GM08714 (cell line): ENCODE results near the gene ZNF277.
A peak's percentile ranks its signal among the peaks of the same experiment; 100 is the strongest.

Experiments
- H3K4me3 ChIP-seq: fragments of 200-500 bp; sonication (Bioruptor generic); 2 replicates; pipeline ENCODE4 v1.5.1; 2014; ENCODE audit warnings: mild to moderate bottlenecking, low read length, inconsistent platforms
- ZNF274 ChIP-seq: IDR thresholded peaks from 2 replicates; pipeline ENCODE4 v1.6.1; 2012; ENCODE audit warnings: mild to moderate bottlenecking, low read depth, low read length

The ZNF277 gene

DNA sequence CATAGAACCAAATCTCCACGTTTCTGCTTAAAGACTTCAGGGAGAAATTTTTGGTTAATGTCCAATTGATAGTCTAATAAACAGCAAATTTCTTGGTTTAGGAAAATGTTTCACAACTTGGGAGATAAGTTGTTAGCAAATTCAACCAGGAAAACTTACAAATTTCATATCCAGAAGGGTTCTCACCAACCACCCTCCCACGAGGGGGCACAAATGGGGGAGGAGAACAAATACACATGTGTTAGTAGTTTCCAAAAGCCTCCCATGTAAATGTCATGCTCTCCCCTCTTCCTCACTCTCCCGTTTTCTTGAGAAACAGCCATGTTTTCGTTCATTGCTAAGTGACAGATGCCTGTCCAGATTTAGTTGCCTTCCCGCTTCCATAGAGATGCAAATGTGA lies 10.8 kb upstream of the ZNF277 start:
- no peak overlapping the region for H3K4me3 ChIP-seq
- no peak for TF ChIP-seq ZNF274

DNA sequence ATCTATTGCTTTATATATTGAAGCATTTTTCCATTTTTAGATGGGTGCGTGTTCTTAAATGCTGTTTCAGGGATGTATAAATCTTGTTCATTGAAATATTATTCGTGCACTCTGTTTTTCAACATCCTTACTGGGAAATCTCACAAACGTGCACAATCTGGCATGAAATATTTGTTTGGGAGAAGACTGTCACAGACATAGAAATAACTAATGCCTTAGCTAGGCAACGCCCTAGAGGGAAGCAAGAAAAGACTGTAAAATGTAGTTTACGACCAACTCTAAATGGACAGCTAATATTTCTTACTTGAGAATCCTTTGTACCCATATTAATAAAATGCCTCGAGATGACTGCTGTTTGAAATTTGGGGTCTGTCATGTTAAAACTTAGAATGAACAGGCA lies 9.2 kb upstream of the ZNF277 start:
- H3K4me3 ChIP-seq, result no peak overlapping the region
- TF ChIP-seq ZNF274, result no peak

DNA sequence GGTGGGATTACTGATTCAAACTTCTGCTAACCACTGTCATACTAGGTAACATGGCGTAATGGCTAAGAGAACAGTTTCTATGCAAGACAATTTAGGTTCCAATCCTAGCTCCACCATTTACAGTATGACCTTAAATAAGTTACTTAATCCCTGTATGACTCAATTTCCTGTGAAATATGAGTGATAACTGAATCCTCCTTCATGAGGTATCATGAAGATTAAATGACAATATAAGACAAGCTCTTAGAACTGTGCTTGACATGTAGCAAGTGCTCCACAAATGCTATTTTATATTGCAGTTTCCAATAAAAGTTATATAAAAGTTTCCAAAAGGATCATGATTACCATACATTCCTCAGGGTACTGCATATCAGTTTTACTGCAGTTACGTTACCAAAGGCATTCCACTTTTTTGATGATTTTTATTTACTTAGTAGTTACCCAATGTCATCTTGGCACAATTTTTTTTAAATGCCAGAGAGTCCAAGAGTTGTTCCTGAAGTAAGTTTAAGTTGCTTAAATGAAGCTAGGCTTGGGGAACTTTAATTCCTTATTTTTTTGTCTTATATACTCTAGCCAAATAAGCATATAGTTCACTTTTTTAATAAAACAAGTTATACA lies 7.3 kb upstream of the ZNF277 start:
- no peak for TF ChIP-seq ZNF274
- no peak overlapping the region for H3K4me3 ChIP-seq

DNA sequence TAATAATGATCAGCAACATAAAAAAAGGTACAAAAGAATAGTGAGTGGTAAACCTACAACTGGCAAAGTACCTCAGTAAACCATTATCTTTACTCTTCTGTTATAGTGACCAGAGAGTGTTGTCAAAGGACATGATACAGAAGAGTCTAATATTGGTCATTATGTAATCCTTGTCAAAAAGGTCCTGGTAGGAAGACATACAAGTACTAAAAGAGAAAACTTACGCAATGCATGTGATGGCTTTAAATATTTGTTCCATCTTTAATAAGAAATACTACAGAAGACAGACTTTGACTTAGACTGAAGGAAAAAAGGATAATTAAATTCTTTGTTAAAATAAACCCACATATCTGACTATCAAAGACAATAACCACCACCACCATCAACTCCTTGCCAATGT lies 6.8 kb upstream of the ZNF277 start:
- TF ChIP-seq ZNF274, result no peak
- H3K4me3 ChIP-seq, result no peak overlapping the region

DNA sequence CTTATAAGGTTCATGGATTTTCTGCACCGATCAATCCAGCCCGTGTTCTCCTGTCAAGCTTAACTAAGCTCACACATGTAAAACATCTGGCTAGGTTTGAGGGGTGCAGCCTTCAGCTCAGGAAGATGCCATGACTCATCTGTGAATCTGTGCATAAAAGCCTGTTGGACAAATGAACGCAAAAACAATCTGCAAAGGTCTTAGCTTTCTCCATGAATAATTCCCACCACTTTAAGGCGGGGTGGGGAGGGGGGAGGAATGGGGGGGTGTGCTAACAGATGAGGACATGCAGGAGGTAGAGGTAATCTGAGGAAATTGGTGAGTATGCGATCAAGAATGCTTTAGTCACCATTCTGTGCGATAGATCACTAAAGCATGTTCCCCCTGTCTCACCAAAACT lies 5.1 kb upstream of the ZNF277 start:
- no peak for TF ChIP-seq ZNF274
- no peak overlapping the region for H3K4me3 ChIP-seq

DNA sequence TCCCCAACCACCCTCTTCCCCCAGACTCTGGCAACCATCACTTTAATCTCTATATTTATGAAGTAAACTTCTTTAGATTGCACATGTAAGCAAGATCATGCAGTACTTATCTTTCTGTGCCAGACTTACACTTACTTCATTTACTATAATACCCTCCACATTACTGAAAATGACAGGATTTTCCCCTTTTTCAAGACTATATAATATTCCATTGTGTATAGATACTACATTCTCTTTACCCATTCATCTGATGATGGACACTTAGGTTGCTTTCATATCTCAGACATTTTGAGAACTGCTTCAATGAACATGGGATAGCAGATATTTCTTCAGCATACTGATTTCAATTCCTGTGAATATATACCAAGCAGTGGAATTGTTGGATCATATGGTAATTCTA lies 4.7 kb upstream of the ZNF277 start:
- no peak for TF ChIP-seq ZNF274
- no peak overlapping the region for H3K4me3 ChIP-seq

DNA sequence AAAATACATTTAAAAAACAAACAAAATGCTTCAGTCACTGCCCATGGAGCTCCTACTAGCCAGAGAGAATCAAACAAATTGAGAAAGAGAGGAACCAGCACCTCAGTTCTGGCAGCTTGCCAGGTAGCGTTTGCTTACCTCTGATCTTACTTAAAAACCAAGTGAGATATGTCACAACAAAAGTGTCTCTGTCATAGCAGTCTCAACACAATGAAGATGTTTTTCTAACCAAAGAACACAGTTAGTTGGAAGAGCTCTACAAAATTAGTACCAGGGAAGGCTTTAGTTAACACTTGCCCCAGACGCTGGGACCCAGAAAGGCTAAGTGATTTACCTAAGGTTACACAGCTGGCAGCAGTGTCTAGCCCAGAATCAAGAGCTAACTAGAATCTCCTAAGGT lies 3.7 kb upstream of the ZNF277 start:
- no peak for TF ChIP-seq ZNF274

DNA sequence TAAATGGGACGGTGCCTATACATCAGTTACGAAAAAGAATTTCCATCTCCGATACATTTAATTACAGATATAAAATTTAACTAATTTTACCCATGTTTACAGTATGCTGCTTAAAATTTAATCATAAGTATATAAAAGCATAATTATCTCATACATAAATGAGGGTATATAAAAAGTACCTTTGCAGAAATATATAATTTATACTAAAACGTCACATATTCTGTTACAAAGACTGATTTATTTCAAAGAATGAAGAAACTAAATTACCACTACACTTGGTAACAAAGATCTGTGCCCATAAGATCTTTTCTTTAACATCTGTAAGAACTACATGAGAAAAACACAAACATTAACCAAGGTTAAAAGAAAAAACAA lies 3.1 kb upstream of the ZNF277 start:
- no peak for TF ChIP-seq ZNF274
- no peak overlapping the region for H3K4me3 ChIP-seq

More for the DNA sequence above, 3.7 kb upstream of the ZNF277 start:
- no peak overlapping the region for H3K4me3 ChIP-seq

DNA sequence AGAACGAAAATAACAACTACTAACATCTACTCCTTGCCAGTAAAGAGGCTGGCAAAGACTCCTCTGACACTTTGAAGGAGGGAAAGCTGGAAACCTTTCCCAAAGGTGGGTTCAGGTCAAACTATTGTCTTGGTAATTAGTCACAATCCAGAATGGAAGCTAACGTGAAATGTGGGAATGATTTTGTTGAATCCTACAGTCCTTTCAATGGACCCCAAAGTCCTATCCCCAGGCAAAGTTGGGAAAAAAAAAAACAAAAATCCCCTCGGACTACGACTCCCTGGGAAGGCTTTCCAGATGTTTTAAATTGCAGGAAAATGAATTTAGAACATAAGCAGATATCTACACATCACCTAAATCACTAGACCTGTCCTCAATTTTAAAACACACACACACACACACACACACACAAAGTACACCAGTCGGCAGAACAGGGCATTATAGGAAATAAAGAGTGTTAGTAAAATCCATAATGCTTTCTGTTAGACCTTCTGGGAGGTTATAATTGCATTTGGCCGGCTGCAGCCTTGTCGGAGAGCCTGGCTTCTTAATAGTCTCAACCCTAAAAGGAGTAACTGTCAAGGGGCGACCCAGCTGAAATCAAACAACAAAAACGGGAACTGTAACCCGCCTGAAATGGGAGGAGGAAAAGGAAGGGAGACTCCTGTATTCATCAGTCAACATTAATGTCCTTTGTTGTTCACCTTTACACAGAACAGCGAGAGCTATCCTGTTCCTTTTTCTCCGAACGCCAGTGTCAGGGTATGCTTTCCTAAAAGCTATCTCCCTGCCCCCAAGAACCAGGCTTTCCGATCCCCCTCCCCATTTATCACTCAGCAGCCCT lies 1.8 kb upstream of the ZNF277 start:
- TF ChIP-seq ZNF274, result no peak
- H3K4me3 ChIP-seq, result peak overlapping the region; percentile 72

DNA sequence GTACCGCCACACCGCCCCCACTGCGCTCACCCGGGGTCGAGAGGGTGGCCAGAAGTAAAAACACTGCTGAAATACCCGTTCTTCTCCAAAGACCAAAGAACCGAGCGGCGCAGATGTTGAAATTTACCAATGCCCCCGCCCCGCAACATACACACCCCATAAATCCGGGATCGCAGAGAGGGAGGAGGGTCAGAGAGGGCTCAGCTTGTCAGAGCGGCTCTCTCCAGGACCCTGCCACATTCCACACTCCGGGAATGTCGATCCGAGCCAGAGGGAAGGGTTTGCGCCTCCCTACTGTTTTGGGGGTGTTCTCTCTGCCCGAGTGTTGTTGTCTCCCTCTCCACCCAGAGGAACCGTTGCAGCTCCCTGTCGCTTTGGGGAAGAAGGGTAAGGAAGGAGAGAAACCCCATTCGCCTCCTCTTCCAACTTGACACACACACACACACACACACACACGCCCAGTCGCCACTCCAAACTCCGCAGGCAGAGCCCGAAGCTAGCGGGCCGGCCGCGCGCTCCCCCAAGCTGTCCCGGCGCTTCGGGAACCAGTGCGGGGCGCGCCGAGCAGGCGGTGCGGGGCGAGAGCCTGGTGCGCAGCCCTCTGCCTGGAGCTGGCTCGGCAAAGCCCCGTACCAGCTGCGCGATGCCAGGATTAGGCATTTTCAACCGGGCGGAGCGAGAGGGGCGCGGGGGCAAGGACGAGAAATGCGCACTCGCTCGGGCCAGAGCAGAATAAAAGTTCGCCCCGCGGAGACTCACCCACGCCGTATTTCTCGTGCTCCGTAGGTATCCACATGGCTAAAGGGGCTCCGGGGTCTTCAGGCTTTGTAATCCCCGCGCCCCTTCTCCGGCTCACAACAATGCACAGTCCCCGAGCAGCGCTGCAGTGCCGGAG lies 905 bp upstream of the ZNF277 start:
- peak overlapping the region; percentile 72 for H3K4me3 ChIP-seq
- TF ChIP-seq ZNF274, result no peak

DNA sequence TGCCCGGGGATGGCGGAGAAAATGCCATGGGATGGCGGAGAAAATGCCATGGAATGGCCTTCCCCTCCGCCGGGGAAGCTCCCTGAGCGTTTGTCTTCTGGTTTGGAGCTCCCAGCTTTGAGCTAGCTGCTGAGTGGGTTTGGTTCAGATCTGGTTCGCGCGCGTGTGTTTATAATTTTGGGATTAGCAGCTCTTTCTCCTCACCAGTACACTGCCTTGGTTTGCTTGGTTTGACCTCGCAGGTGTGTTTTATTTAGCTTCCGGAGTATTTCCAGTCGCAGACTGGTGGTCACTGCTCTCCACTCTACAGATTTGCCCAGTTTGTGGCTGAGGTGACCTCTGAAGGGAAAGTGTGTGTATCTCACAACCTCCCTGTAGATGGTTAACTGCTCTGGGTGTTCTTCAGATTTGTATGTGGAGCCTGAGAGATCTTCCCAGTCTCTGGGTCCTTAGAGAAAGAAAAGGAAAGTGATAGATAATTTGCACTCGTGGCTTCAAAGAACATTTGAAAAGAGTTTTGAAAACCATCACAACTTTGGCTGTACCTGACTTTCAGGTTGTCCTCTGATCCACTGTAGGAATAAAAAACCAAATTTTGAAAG lies 597 bp downstream of the ZNF277 start:
- no peak for TF ChIP-seq ZNF274

DNA sequence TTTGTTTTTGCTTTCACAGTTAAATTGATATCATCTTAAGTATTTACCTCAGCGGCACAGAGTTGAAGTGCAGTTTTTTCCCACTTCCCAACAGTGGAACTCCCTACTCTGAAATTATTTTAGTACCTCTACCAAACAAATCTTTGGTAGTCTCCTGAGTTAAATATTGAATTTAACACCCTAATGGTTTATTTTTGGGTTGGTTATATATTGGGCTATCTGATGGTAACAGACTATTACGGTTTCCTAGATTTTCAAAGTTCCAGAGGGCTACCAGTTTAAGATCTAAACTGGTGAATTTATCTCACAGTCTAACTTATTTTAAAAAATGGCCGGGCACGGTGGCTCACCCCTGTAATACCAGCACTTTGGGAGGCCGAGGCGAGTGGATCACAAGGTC lies 1.3 kb downstream of the ZNF277 start:
- TF ChIP-seq ZNF274, result no peak
- no peak overlapping the region; the same call in 1 of the 2 replicates for H3K4me3 ChIP-seq

More for the DNA sequence above, 597 bp downstream of the ZNF277 start:
- peak overlapping the region; percentile 89 for H3K4me3 ChIP-seq

DNA sequence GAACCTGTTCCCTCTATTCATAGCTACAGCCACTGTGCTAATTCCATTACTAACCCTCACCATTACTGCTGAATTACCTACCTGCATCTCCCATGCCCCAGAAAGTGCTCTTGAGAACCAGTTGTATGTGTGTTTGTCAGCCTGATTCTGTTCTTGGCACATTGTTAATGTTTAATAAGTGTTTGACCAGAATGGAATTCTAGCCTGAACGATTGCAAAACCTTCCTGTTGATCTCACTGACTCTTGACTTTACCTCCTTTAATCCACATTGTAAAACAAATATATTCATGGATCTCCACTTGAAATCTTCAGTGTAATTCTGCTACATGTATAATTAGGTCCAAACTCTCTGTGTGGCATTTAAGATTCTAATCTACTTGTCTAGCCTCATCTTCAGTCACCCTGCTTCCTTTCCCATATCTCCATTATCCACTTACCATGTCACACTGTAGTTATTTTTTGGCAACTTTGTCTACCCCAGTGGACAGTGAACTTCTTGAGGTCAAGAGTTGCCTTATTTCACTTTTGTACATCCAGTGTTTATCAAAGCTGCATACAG lies 4.9 kb downstream of the ZNF277 start:
- no peak for TF ChIP-seq ZNF274
- H3K4me3 ChIP-seq, result no peak overlapping the region

DNA sequence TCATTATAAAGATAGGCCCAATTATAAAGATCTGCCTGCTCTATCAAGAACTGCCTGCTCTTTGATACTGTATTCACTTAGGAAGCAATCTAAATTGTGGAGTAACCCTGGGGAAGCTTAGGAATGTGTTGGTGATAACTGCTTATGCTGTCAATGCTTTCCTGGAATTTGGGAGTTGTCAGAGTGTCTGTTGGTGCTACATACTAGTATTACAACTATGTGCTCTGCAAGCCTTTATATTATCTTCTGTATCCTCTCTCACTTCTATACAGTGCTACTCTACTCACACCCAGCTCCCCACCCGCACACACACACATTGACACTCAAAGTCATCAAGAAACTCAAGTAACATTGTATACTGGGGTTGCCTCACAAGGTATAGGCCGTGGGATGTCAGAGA lies 6.1 kb downstream of the ZNF277 start:
- TF ChIP-seq ZNF274, result no peak
- no peak overlapping the region for H3K4me3 ChIP-seq
